ENCODE data around the gene APPBP2. TPM values are rescaled to one million over a fixed set of nuclear protein-coding genes. Genes with fewer than 3 reads are reported as not detected.

APPBP2 gene
- total RNA-seq, 1 experiment from 2014 or later = 32.5 TPM

- H3K4me1 ChIP-seq (replicated peaks; ENCODE audit: insufficient read depth) = no peaks in the 10 kb centered on the region; the same call in 1 of the 2 replicates
- DNase-seq = no peak
- no TSS peak for BruUV-seq (replicated peaks)
- no peaks in the 10 kb centered on the region for H4K20me1 ChIP-seq (ENCODE audit: insufficient read depth)
- H3K4me3 ChIP-seq = no peak overlapping the region
- intact Hi-C loops (cut with micrococcal nuclease; ENCODE audit: unreplicated experiment) = no loop called here
- no peaks in the 10 kb centered on the region for H3K27me3 ChIP-seq (ENCODE audit: insufficient read depth, low read depth)
- H3K36me3 ChIP-seq (ENCODE audit: low read depth) = no peaks in the 10 kb centered on the region
- TF ChIP-seq CTCF (conservative IDR thresholded peaks at IDR 0.05) (no peak), EZH2 (IDR thresholded peaks at IDR 0.05; ENCODE audit: low read depth) (no peak)
- H2AFZ ChIP-seq = no peak overlapping the region
- H3K79me2 ChIP-seq (ENCODE audit: low read depth) = no peaks in the 10 kb centered on the region
- no peaks in the 10 kb centered on the region for H3F3A ChIP-seq (ENCODE audit: insufficient read depth, low read depth)
- H3K9me2 ChIP-seq (ENCODE audit: insufficient read depth) = no peaks in the 10 kb centered on the region
- no peak overlapping the region for H3K4me2 ChIP-seq
- ChIA-PET POLR2A (ENCODE audit: unreplicated experiment) (interaction anchor here (0.7 kb wide), 1 partner anchor 13 kb away, joined by 9 read pairs; no protein-coding TSS in a partner anchor), CTCF (no interaction called here)
- no peak overlapping the region for H3K27ac ChIP-seq
- no peaks in the 10 kb centered on the region for H3K9me3 ChIP-seq (ENCODE audit: insufficient read depth, low read depth)
Measured at GRCh38 chr17:60563743-60564142, 37.7 kb upstream of the APPBP2 start.

- Histone ChIP-seq H3K4me3 (no peak overlapping the region), H3K27ac (no peak overlapping the region), H3K27me3 (ENCODE audit: insufficient read depth, low read depth) (no peaks in the 10 kb centered on the region), H4K20me1 (ENCODE audit: insufficient read depth) (no peaks in the 10 kb centered on the region), H3K4me2 (no peak overlapping the region), H3K36me3 (ENCODE audit: low read depth) (no peaks in the 10 kb centered on the region), H3K79me2 (ENCODE audit: low read depth) (no peaks in the 10 kb centered on the region), H3K9me3 (ENCODE audit: insufficient read depth, low read depth) (no peaks in the 10 kb centered on the region), H3K9me2 (ENCODE audit: insufficient read depth) (no peaks in the 10 kb centered on the region), H3K4me1 (replicated peaks; ENCODE audit: insufficient read depth) (no peaks in the 10 kb centered on the region; the same call in 1 of the 2 replicates), H3F3A (ENCODE audit: insufficient read depth, low read depth) (no peaks in the 10 kb centered on the region), H2AFZ (no peak overlapping the region)
- intact Hi-C loops (cut with micrococcal nuclease; ENCODE audit: unreplicated experiment) = no loop called here
- BruUV-seq (replicated peaks) = no TSS peak
- TF ChIP-seq EZH2 (IDR thresholded peaks at IDR 0.05; ENCODE audit: low read depth) = no peak
- TF ChIP-seq CTCF (conservative IDR thresholded peaks at IDR 0.05) = no peak
- no peak for DNase-seq
- ChIA-PET POLR2A (ENCODE audit: unreplicated experiment) (no interaction called here), CTCF (no interaction called here)
Measured at GRCh38 chr17:60562421-60562820, 36.4 kb upstream of the APPBP2 start.

- Histone ChIP-seq H3K4me3 (no peak overlapping the region), H3K4me1 (replicated peaks; ENCODE audit: insufficient read depth) (no peaks in the 10 kb centered on the region; the same call in 1 of the 2 replicates), H2AFZ (no peak overlapping the region), H3F3A (ENCODE audit: insufficient read depth, low read depth) (no peaks in the 10 kb centered on the region), H3K27ac (no peak overlapping the region), H3K27me3 (ENCODE audit: insufficient read depth, low read depth) (no peaks in the 10 kb centered on the region), H3K36me3 (ENCODE audit: low read depth) (no peaks in the 10 kb centered on the region), H3K9me2 (ENCODE audit: insufficient read depth) (no peaks in the 10 kb centered on the region), H4K20me1 (ENCODE audit: insufficient read depth) (no peaks in the 10 kb centered on the region), H3K4me2 (no peak overlapping the region), H3K79me2 (ENCODE audit: low read depth) (no peaks in the 10 kb centered on the region), H3K9me3 (ENCODE audit: insufficient read depth, low read depth) (no peaks in the 10 kb centered on the region)
- ChIA-PET POLR2A (ENCODE audit: unreplicated experiment) (interaction anchor here (0.6 to 0.7 kb wide), 2 partner anchors 42 to 569 kb away, joined by 4 to 5 read pairs; no protein-coding TSS in a partner anchor), CTCF (no interaction called here)
- TF ChIP-seq EZH2 (IDR thresholded peaks at IDR 0.05; ENCODE audit: low read depth) (no peak), CTCF (conservative IDR thresholded peaks at IDR 0.05) (no peak)
- DNase-seq = no peak
- no TSS peak for BruUV-seq (replicated peaks)
- intact Hi-C loops (cut with micrococcal nuclease; ENCODE audit: unreplicated experiment) = no loop called here
Measured at GRCh38 chr17:60560860-60561257, 34.8 kb upstream of the APPBP2 start.

Data from PC-9 (cell line).